HUES48 (cell line): ENCODE data around the gene B3GNT3.

Experiments
- H3K27ac ChIP-seq: one replicate; pipeline ENCODE4 v1.7.0; 2013; ENCODE audit warnings: low read depth, low read length, inconsistent platforms
- H3K27me3 ChIP-seq: 2 replicates; pipeline ENCODE4 v1.6.1; 2013; ENCODE audit warnings: mild to moderate bottlenecking, low read length; ENCODE audit not compliant: control insufficient read depth, insufficient read depth
- H3K36me3 ChIP-seq: 2 replicates; pipeline ENCODE4 v1.6.1; 2013; ENCODE audit warnings: low read length; ENCODE audit not compliant: control insufficient read depth, insufficient read depth
- H3K4me1 ChIP-seq: 2 replicates; pipeline ENCODE4 v1.6.1; 2013; ENCODE audit warnings: mild to moderate bottlenecking, low read length; ENCODE audit not compliant: control insufficient read depth, insufficient read depth
- H3K4me3 ChIP-seq: 2 replicates; pipeline ENCODE4 v1.5.1; 2013; ENCODE audit warnings: mild to moderate bottlenecking, low read depth, low read length
- H3K9ac ChIP-seq: 2 replicates; pipeline ENCODE4 v1.6.1; 2013; ENCODE audit warnings: mild to moderate bottlenecking, low read depth, low read length, moderate library complexity
- H3K9me3 ChIP-seq: 2 replicates; pipeline ENCODE4 v1.6.1; 2013; ENCODE audit warnings: low read length; ENCODE audit not compliant: control insufficient read depth, insufficient read depth

The B3GNT3 gene

GRCh38 chr19:17794731-17795494 lies at the start of gene B3GNT3:
Gene B3GNT3, plus strand, starts transcription at chr19:17795138. Its CDS starts 12,670 bp downstream, at chr19:17807808.
- no peak within 1 kb of the TSS for H3K9ac ChIP-seq
- peak within 1 kb of the TSS; percentile 64 for H3K4me3 ChIP-seq
- H3K4me1 ChIP-seq, result no peaks in the 10 kb centered on the region
- peaks cover 15% of the 10 kb centered on the region for H3K27me3 ChIP-seq
- H3K27ac ChIP-seq, result no peak within 1 kb of the TSS
- no peaks in the 10 kb centered on the region for H3K36me3 ChIP-seq
- H3K9me3 ChIP-seq, result no peaks in the 10 kb centered on the region

- no peak overlapping the region for H3K27ac ChIP-seq
- peak overlapping the region; percentile 76 for H3K4me3 ChIP-seq
- no peaks in the 10 kb centered on the region for H3K9me3 ChIP-seq
- H3K27me3 ChIP-seq, result no peaks in the 10 kb centered on the region
- H3K4me1 ChIP-seq, result no peaks in the 10 kb centered on the region
- no peak overlapping the region for H3K9ac ChIP-seq
- no peaks in the 10 kb centered on the region for H3K36me3 ChIP-seq
Measured at GRCh38 chr19:17747205-17748098, 47.5 kb upstream of the B3GNT3 start.

GRCh38 chr19:17748884-17749638 lies 45.9 kb upstream of the B3GNT3 start:
- no peak overlapping the region for H3K4me3 ChIP-seq
- no peaks in the 10 kb centered on the region for H3K27me3 ChIP-seq
- H3K36me3 ChIP-seq, result no peaks in the 10 kb centered on the region
- H3K27ac ChIP-seq, result no peak overlapping the region
- no peaks in the 10 kb centered on the region; the same call in 1 of the 2 replicates for H3K4me1 ChIP-seq
- no peaks in the 10 kb centered on the region for H3K9me3 ChIP-seq
- H3K9ac ChIP-seq, result no peak overlapping the region

- Histone ChIP-seq H3K36me3 (no peaks in the 10 kb centered on the region), H3K4me1 (no peaks in the 10 kb centered on the region; the same call in 1 of the 2 replicates), H3K9ac (no peak overlapping the region), H3K4me3 (no peak overlapping the region), H3K27ac (no peak overlapping the region), H3K27me3 (no peaks in the 10 kb centered on the region), H3K9me3 (no peaks in the 10 kb centered on the region)
Measured at GRCh38 chr19:17749912-17750317, 45.0 kb upstream of the B3GNT3 start.

GRCh38 chr19:17751103-17751911 lies 43.6 kb upstream of the B3GNT3 start, which contains the start of gene FCHO1:
Gene FCHO1, plus strand, starts transcription at chr19:17751477. Its CDS starts 3,688 bp downstream, at chr19:17755165.
- H3K4me3 ChIP-seq, result no peak within 1 kb of the TSS
- H3K36me3 ChIP-seq, result no peaks in the 10 kb centered on the region
- no peaks in the 10 kb centered on the region for H3K9me3 ChIP-seq
- H3K27ac ChIP-seq, result no peak within 1 kb of the TSS
- H3K9ac ChIP-seq, result no peak within 1 kb of the TSS
- no peaks in the 10 kb centered on the region; the same call in 1 of the 2 replicates for H3K4me1 ChIP-seq
- no peaks in the 10 kb centered on the region for H3K27me3 ChIP-seq

- H3K4me1 ChIP-seq, result no peaks in the 10 kb centered on the region; the same call in 1 of the 2 replicates
- H3K9ac ChIP-seq, result no peak overlapping the region
- H3K4me3 ChIP-seq, result no peak overlapping the region
- H3K9me3 ChIP-seq, result no peaks in the 10 kb centered on the region
- H3K27ac ChIP-seq, result no peak overlapping the region
- no peaks in the 10 kb centered on the region for H3K27me3 ChIP-seq
- no peaks in the 10 kb centered on the region for H3K36me3 ChIP-seq
Measured at GRCh38 chr19:17751912-17752273, 43.0 kb upstream of the B3GNT3 start.

GRCh38 chr19:17752865-17753639 lies 41.9 kb upstream of the B3GNT3 start:
- Histone ChIP-seq H3K9me3 (no peaks in the 10 kb centered on the region), H3K27ac (no peak overlapping the region), H3K4me3 (no peak overlapping the region), H3K4me1 (no peaks in the 10 kb centered on the region; the same call in 1 of the 2 replicates), H3K27me3 (no peaks in the 10 kb centered on the region), H3K9ac (no peak overlapping the region), H3K36me3 (no peaks in the 10 kb centered on the region)

- Histone ChIP-seq H3K9me3 (no peaks in the 10 kb centered on the region), H3K36me3 (no peaks in the 10 kb centered on the region), H3K27ac (no peak overlapping the region), H3K4me3 (no peak overlapping the region), H3K27me3 (no peaks in the 10 kb centered on the region), H3K4me1 (no peaks in the 10 kb centered on the region; the same call in 1 of the 2 replicates), H3K9ac (no peak overlapping the region)
Measured at GRCh38 chr19:17753976-17754375, 41.0 kb upstream of the B3GNT3 start.

GRCh38 chr19:17754634-17755442 lies 40.1 kb upstream of the B3GNT3 start:
- Histone ChIP-seq H3K27ac (no peak overlapping the region), H3K4me1 (no peaks in the 10 kb centered on the region; the same call in 1 of the 2 replicates), H3K4me3 (no peak overlapping the region), H3K36me3 (no peaks in the 10 kb centered on the region), H3K27me3 (no peaks in the 10 kb centered on the region), H3K9ac (no peak overlapping the region), H3K9me3 (no peaks in the 10 kb centered on the region)
